ENCODE measurements around the gene ZNF575. TPM values are rescaled to one million over a fixed set of nuclear protein-coding genes. Genes with fewer than 3 reads are reported as not detected.

The ZNF575 gene
- total and polyA plus RNA-seq, 5 donors from 2014 or later, result 0.83 to 3.3 (median 1.5) TPM

- peaks cover 0 to 7% (median 0%) of the 10 kb centered on the region in 4 donors for H3K4me1 Mint-ChIP-seq
- DNase-seq, result no peak
- H3K4me3 ChIP-seq (ENCODE audit: low read depth, low read length), result no peak overlapping the region
- peak overlapping the region in 2 of 3 donors; percentile 4 to 61 for H3K27ac Mint-ChIP-seq
- peaks cover 15% of the 10 kb centered on the region for H3K36me3 ChIP-seq (ENCODE audit: control insufficient read depth, insufficient read depth, low read length)
- no peak overlapping the region for H3K27ac ChIP-seq (ENCODE audit: insufficient read depth, low read length, poor library complexity, severe bottlenecking)
- H3K36me3 Mint-ChIP-seq, result peaks cover 7% of the 10 kb centered on the region
- H3K27me3 Mint-ChIP-seq, result no peaks in the 10 kb centered on the region
- H3K9me3 ChIP-seq (ENCODE audit: control insufficient read depth in 2 of 2, low read length in 2 of 2), result no peaks in the 10 kb centered on the region
- H3K4me3 Mint-ChIP-seq, result no peak overlapping the region
- ATAC-seq (ENCODE audit: low read depth in 2 of 2), result no peak
- H3K4me1 ChIP-seq (ENCODE audit: control insufficient read depth, insufficient read depth, low read length, poor library complexity, severe bottlenecking), result no peaks in the 10 kb centered on the region
- no peaks in the 10 kb centered on the region for H3K9me3 Mint-ChIP-seq
- H3K27me3 ChIP-seq (ENCODE audit: control insufficient read depth, insufficient read depth, low read length), result no peaks in the 10 kb centered on the region
These were observed 42.2 kb upstream of the ZNF575 start for GRCh38 chr19:43490759-43491158.

- H3K36me3 Mint-ChIP-seq, result peaks cover 22% of the 10 kb centered on the region
- H3K4me1 ChIP-seq (ENCODE audit: control insufficient read depth, insufficient read depth, low read length, poor library complexity, severe bottlenecking), result no peaks in the 10 kb centered on the region
These were observed 37.9 kb upstream of the ZNF575 start for GRCh38 chr19:43495082-43495481.

GRCh38 chr19:43496960-43497359 is 36.0 kb upstream of the ZNF575 start:
- no peaks in the 10 kb centered on the region for H3K9me3 ChIP-seq (ENCODE audit: control insufficient read depth in 2 of 2, low read length in 2 of 2)
- H3K4me1 Mint-ChIP-seq, result peaks cover 0 to 17% (median 8%) of the 10 kb centered on the region in 4 donors
- peaks cover 25% of the 10 kb centered on the region for H3K36me3 Mint-ChIP-seq
- H3K36me3 ChIP-seq (ENCODE audit: control insufficient read depth, insufficient read depth, low read length), result peaks cover 30% of the 10 kb centered on the region
- ATAC-seq (ENCODE audit: low read depth in 2 of 2) (no peak), DNase-seq (no peak)
- peak overlapping the region in 1 of 3 donors; percentile 7 for H3K27ac Mint-ChIP-seq
- peak overlapping the region in 1 of 4 donors; percentile 50 for H3K4me3 Mint-ChIP-seq
- H3K27me3 ChIP-seq (ENCODE audit: control insufficient read depth, insufficient read depth, low read length), result no peaks in the 10 kb centered on the region
- no peak overlapping the region for H3K4me3 ChIP-seq (ENCODE audit: low read depth, low read length)
- no peaks in the 10 kb centered on the region for H3K27me3 Mint-ChIP-seq
- H3K9me3 Mint-ChIP-seq, result no peaks in the 10 kb centered on the region
- H3K4me1 ChIP-seq (ENCODE audit: control insufficient read depth, insufficient read depth, low read length, poor library complexity, severe bottlenecking), result no peaks in the 10 kb centered on the region
- H3K27ac ChIP-seq (ENCODE audit: insufficient read depth, low read length, poor library complexity, severe bottlenecking), result no peak overlapping the region

More at GRCh38 chr19:43495082-43495481, 37.9 kb upstream of the ZNF575 start:
- DNase-seq, result no peak
- Mint-ChIP-seq H3K27me3 (no peaks in the 10 kb centered on the region), H3K27ac (peak overlapping the region in 1 of 3 donors; percentile 49), H3K4me3 (no peak overlapping the region), H3K4me1 (peaks cover 0 to 13% (median 5%) of the 10 kb centered on the region in 4 donors), H3K9me3 (no peaks in the 10 kb centered on the region)
- H3K27ac ChIP-seq (ENCODE audit: insufficient read depth, low read length, poor library complexity, severe bottlenecking), result no peak overlapping the region
- peaks cover 30% of the 10 kb centered on the region for H3K36me3 ChIP-seq (ENCODE audit: control insufficient read depth, insufficient read depth, low read length)
- ATAC-seq (ENCODE audit: low read depth in 2 of 2), result no peak
- no peaks in the 10 kb centered on the region for H3K9me3 ChIP-seq (ENCODE audit: control insufficient read depth in 2 of 2, low read length in 2 of 2)
- no peaks in the 10 kb centered on the region for H3K27me3 ChIP-seq (ENCODE audit: control insufficient read depth, insufficient read depth, low read length)
- H3K4me3 ChIP-seq (ENCODE audit: low read depth, low read length), result no peak overlapping the region

GRCh38 chr19:43498233-43498842 is 34.6 kb upstream of the ZNF575 start:
- no peak for ATAC-seq (ENCODE audit: low read depth in 2 of 2)

GRCh38 chr19:43499042-43499441 is 33.9 kb upstream of the ZNF575 start:
- Mint-ChIP-seq H3K4me3 (no peak overlapping the region), H3K36me3 (peaks cover 30% of the 10 kb centered on the region), H3K27ac (peak overlapping the region in 2 of 3 donors; percentile 42 to 71), H3K4me1 (peaks cover 5 to 37% (median 24%) of the 10 kb centered on the region in 4 donors), H3K27me3 (no peaks in the 10 kb centered on the region), H3K9me3 (no peaks in the 10 kb centered on the region)
- no peaks in the 10 kb centered on the region for H3K27me3 ChIP-seq (ENCODE audit: control insufficient read depth, insufficient read depth, low read length)
- no peak overlapping the region for H3K4me3 ChIP-seq (ENCODE audit: low read depth, low read length)
- peaks cover 16% of the 10 kb centered on the region for H3K4me1 ChIP-seq (ENCODE audit: control insufficient read depth, insufficient read depth, low read length, poor library complexity, severe bottlenecking)
- H3K9me3 ChIP-seq (ENCODE audit: control insufficient read depth in 2 of 2, low read length in 2 of 2), result no peaks in the 10 kb centered on the region
- DNase-seq, result no peak
- H3K27ac ChIP-seq (ENCODE audit: insufficient read depth, low read length, poor library complexity, severe bottlenecking), result no peak overlapping the region
- H3K36me3 ChIP-seq (ENCODE audit: control insufficient read depth, insufficient read depth, low read length), result peaks cover 30% of the 10 kb centered on the region
- ATAC-seq (ENCODE audit: low read depth in 2 of 2), result no peak

More at GRCh38 chr19:43498233-43498842, 34.6 kb upstream of the ZNF575 start:
- no peaks in the 10 kb centered on the region for H3K9me3 Mint-ChIP-seq
- Histone ChIP-seq H3K36me3 (ENCODE audit: control insufficient read depth, insufficient read depth, low read length) (peaks cover 30% of the 10 kb centered on the region), H3K4me1 (ENCODE audit: control insufficient read depth, insufficient read depth, low read length, poor library complexity, severe bottlenecking) (peaks cover 10% of the 10 kb centered on the region), H3K27ac (ENCODE audit: insufficient read depth, low read length, poor library complexity, severe bottlenecking) (no peak overlapping the region), H3K27me3 (ENCODE audit: control insufficient read depth, insufficient read depth, low read length) (no peaks in the 10 kb centered on the region), H3K4me3 (ENCODE audit: low read depth, low read length) (no peak overlapping the region), H3K9me3 (ENCODE audit: control insufficient read depth in 2 of 2, low read length in 2 of 2) (no peaks in the 10 kb centered on the region)
- H3K27me3 Mint-ChIP-seq, result no peaks in the 10 kb centered on the region
- peaks cover 30% of the 10 kb centered on the region for H3K36me3 Mint-ChIP-seq
- peaks cover 5 to 30% (median 20%) of the 10 kb centered on the region in 4 donors for H3K4me1 Mint-ChIP-seq
- DNase-seq, result no peak
- peak overlapping the region; percentile 6 to 71 (median 16) for H3K27ac Mint-ChIP-seq
- no peak overlapping the region for H3K4me3 Mint-ChIP-seq

- no peak for ATAC-seq (ENCODE audit: low read depth in 2 of 2)
- Mint-ChIP-seq H3K36me3 (peaks cover 19% of the 10 kb centered on the region), H3K27ac (no peak overlapping the region), H3K27me3 (no peaks in the 10 kb centered on the region), H3K4me3 (peak overlapping the region in 1 of 4 donors; percentile 94), H3K9me3 (no peaks in the 10 kb centered on the region), H3K4me1 (peaks cover 11 to 54% (median 34%) of the 10 kb centered on the region in 4 donors)
- Histone ChIP-seq H3K9me3 (ENCODE audit: control insufficient read depth in 2 of 2, low read length in 2 of 2) (no peaks in the 10 kb centered on the region), H3K27ac (ENCODE audit: insufficient read depth, low read length, poor library complexity, severe bottlenecking) (no peak overlapping the region), H3K27me3 (ENCODE audit: control insufficient read depth, insufficient read depth, low read length) (no peaks in the 10 kb centered on the region), H3K4me1 (ENCODE audit: control insufficient read depth, insufficient read depth, low read length, poor library complexity, severe bottlenecking) (peaks cover 34% of the 10 kb centered on the region), H3K4me3 (ENCODE audit: low read depth, low read length) (no peak overlapping the region), H3K36me3 (ENCODE audit: control insufficient read depth, insufficient read depth, low read length) (peaks cover 9% of the 10 kb centered on the region)
- no peak for DNase-seq
These were observed 31.1 kb upstream of the ZNF575 start for GRCh38 chr19:43501661-43502418.

- H3K4me1 ChIP-seq (ENCODE audit: control insufficient read depth, insufficient read depth, low read length, poor library complexity, severe bottlenecking), result peaks cover 34% of the 10 kb centered on the region
- peak overlapping the region; percentile 80 for H3K4me3 ChIP-seq (ENCODE audit: low read depth, low read length)
- DNase-seq (no peak), ATAC-seq (ENCODE audit: low read depth in 2 of 2) (no peak)
- Mint-ChIP-seq H3K4me3 (peak overlapping the region; percentile 90 to 98 (median 94)), H3K36me3 (peaks cover 17% of the 10 kb centered on the region), H3K9me3 (no peaks in the 10 kb centered on the region), H3K27ac (peak overlapping the region; percentile 91 to 99 (median 95)), H3K27me3 (no peaks in the 10 kb centered on the region), H3K4me1 (peaks cover 11 to 54% (median 33%) of the 10 kb centered on the region in 4 donors)
- H3K36me3 ChIP-seq (ENCODE audit: control insufficient read depth, insufficient read depth, low read length), result peaks cover 4% of the 10 kb centered on the region
- H3K27me3 ChIP-seq (ENCODE audit: control insufficient read depth, insufficient read depth, low read length), result no peaks in the 10 kb centered on the region
- H3K9me3 ChIP-seq (ENCODE audit: control insufficient read depth in 2 of 2, low read length in 2 of 2), result no peaks in the 10 kb centered on the region
- H3K27ac ChIP-seq (ENCODE audit: insufficient read depth, low read length, poor library complexity, severe bottlenecking), result no peak overlapping the region
These were observed 30.5 kb upstream of the ZNF575 start for GRCh38 chr19:43502419-43502976.

All from CD4-positive, CD25-positive, alpha-beta regulatory T cell (primary cell).